Hepatocyte (in vitro differentiated cells): Measurements from ENCODE around the gene SLC12A1.

Source experiments
- CTCF ChIP-seq: fragments of 200-600 bp; sonication (generic); IDR thresholded peaks from 2 replicates; pipeline ENCODE4 v1.5.1; 2016; ENCODE audit warnings: antibody characterized with exemption, mild to moderate bottlenecking; ENCODE audit not compliant: poor library complexity
- EZH2 ChIP-seq: fragments of 200-600 bp; sonication (generic); IDR thresholded peaks from 2 replicates; pipeline ENCODE4 v1.6.1; 2016; ENCODE audit warnings: antibody characterized with exemption, mild to moderate bottlenecking, borderline replicate concordance

GRCh38 chr15:48182749-48183148, 23.4 kb upstream of the SLC12A1 start:
- no peak for TF ChIP-seq CTCF
- no peak for TF ChIP-seq EZH2
